ENCODE results near the gene YBX2. TPM values are rescaled to one million over a fixed set of nuclear protein-coding genes. Genes with fewer than 3 reads are reported as not detected.

YBX2 gene
- total RNA-seq, 4 donors from 2014 or later: 0.82 to 14.1 (median 2.0) TPM

- TF ChIP-seq, protein P1, sequence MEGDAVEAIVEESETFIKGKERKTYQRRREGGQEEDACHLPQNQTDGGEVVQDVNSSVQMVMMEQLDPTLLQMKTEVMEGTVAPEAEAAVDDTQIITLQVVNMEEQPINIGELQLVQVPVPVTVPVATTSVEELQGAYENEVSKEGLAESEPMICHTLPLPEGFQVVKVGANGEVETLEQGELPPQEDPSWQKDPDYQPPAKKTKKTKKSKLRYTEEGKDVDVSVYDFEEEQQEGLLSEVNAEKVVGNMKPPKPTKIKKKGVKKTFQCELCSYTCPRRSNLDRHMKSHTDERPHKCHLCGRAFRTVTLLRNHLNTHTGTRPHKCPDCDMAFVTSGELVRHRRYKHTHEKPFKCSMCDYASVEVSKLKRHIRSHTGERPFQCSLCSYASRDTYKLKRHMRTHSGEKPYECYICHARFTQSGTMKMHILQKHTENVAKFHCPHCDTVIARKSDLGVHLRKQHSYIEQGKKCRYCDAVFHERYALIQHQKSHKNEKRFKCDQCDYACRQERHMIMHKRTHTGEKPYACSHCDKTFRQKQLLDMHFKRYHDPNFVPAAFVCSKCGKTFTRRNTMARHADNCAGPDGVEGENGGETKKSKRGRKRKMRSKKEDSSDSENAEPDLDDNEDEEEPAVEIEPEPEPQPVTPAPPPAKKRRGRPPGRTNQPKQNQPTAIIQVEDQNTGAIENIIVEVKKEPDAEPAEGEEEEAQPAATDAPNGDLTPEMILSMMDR (IDR thresholded peaks at IDR 0.05; ENCODE audit: low read depth): no peak
Measured at GRCh38 chr17:7290685-7291084, 3.8 kb downstream of the YBX2 start.

GRCh38 chr17:7290166-7290565 lies 4.3 kb downstream of the YBX2 start:
- TF ChIP-seq, protein P1 (IDR thresholded peaks at IDR 0.05; ENCODE audit: low read depth): no peak

DNA sequence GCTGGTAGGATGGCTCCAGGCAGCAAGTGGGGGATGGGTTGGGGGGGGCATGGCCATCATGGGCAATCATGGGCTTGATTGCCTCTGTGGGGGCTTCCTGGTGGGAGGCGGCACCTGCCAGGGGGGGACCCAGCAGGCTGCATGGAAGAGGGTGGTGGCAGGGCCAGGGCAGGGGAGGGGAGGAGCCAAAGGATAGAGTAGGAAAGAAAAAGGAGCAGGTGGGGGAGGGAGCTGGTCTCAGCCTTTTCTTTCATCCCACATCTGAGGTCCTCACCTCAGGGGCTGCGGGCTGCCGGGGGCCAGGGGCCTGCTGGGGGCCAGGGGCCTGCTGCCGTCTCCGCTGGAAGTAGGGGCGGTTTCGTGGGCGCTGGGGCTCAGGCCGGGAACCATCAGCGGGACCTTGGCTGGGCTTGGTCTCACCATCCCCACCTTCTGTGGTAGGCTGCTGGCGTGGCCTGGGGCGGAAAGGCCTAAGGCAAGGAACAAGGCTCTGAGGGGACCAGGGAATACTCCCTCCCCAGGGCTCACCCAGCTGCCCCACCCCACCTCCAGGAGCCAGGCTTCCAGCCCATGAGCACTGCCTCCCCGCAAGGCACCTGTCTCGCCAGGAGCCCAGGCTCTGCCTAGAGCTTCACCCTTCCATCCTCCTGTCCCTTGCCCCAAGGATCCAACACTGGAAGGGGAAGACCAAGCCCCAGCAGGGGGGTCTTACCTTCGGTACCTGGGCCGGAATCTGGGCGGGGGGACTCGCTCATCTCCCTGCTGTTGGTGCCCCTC lies 5.0 kb downstream of the YBX2 start:
- TF ChIP-seq, protein P1 (IDR thresholded peaks at IDR 0.05; ENCODE audit: low read depth): no peak

- TF ChIP-seq, protein P1 (IDR thresholded peaks at IDR 0.05; ENCODE audit: low read depth): no peak
Measured at GRCh38 chr17:7285679-7286078, 8.8 kb downstream of the YBX2 start.

DNA sequence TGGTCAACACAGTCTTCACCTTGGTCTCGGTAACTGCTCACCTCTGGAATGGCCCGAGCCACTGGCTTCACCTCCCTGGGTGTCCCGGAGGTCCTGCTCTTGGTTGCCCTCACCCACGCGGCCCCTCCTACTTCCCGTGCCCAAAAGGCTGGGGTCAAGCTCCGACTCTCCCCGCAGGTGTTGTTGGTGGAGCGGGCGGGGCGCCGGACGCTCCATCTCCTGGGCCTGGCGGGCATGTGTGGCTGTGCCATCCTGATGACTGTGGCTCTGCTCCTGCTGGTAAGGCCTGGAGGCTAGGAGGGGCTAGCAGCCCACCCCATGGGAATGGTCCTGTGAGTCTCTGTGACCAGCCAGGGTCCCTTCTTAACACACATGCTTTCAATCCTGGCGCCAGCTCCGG lies 9.5 kb downstream of the YBX2 start:
- TF ChIP-seq, protein P1 (IDR thresholded peaks at IDR 0.05; ENCODE audit: low read depth): no peak

DNA sequence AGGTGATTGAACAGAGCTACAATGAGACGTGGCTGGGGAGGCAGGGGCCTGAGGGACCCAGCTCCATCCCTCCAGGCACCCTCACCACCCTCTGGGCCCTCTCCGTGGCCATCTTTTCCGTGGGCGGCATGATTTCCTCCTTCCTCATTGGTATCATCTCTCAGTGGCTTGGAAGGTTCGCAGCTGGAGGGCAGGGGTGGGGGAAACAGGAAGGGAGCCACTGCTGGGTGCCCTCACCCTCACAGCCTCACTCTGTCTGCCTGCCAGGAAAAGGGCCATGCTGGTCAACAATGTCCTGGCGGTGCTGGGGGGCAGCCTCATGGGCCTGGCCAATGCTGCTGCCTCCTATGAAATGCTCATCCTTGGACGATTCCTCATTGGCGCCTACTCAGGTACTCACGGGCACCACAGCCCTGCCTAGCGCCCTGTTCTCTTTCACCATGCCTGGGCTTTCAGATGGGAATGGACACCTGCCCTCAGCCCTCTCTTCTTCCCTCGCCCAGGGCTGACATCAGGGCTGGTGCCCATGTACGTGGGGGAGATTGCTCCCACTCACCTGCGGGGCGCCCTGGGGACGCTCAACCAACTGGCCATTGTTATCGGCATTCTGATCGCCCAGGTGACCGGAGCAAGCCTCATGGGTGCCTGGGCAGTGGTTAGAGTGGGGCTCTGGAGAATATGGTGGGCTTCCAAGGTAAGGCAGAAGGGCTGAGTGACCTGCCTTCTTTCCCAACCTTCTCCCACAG lies 10.8 kb downstream of the YBX2 start:
- TF ChIP-seq, protein P1 (IDR thresholded peaks at IDR 0.05; ENCODE audit: low read depth): no peak

DNA sequence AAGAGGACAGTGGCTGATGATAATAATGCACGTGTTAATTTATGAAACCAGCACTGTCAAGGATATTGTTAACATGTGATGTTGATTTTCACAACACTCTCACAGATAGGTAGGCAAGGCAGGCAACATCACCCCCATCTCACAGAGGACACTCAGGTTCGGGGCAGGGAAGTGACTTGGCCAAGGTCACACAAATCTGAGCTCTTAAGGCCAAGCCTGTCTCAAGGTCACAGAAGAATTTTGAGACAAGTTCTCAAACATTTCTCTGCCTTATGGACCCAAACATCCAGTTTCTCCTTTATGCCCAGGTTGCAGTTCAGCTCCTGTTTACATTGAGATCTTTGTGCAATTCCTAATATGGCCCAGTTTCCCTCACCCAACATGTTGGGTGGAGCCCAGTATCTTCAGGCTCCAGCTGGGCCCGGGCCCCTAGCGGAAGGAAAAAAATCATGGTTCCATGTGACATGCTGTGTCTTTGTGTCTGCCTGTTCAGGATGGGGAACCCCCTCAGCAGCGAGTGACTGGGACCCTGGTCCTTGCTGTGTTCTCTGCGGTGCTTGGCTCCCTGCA lies 11.6 kb downstream of the YBX2 start:
- TF ChIP-seq, protein P1 (IDR thresholded peaks at IDR 0.05; ENCODE audit: low read depth): no peak

Data from subcutaneous adipose tissue (tissue), 4 donors.